NT2/D1 (cell line): ENCODE data around the gene CCDC117.

Source experiments
- YY1 ChIP-seq: IDR thresholded peaks from 2 replicates; pipeline ENCODE4 v1.6.1; 2011; ENCODE audit not compliant: insufficient read length, insufficient read depth
- ZNF274 ChIP-seq: IDR thresholded peaks from 2 replicates; pipeline ENCODE4 v1.6.1; 2011; ENCODE audit warnings: mild to moderate bottlenecking, low read depth, low read length

DNA sequence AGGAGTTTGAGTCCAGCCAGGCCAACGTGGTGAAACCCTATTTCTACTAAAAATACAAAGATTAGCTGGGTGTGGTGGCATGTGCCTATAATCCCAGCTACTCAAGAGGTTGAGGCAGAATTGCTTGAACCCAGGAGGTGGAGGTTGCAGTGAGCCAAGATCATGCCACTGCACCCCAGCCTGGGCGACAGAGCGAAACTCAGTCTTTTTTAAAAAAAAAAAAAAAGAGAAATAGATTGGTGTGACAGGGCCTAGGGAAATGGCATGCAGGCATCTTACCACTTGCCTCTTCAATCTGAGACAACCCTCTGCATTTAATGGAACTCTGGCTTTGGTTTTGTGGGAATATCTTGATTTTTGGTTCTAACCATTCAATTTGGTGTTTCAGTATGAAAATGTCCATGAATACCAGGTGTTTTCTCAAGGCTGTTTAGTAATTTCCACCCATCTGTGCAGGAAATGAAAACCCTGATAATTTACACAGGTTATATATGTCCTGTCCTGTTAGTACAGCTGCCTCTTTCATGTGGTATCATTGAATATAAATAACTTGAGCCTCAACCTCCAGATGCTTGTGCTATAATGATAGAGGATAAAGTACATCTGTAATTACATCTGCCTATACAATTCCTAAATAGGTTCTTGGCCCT is 19.5 kb downstream of the CCDC117 start:
- TF ChIP-seq YY1 (no peak), ZNF274 (no peak)
